Activated CD8-positive, alpha-beta memory T cell treated with anti-CD3 and anti-CD28 coated beads, Interleukin-2, amount 50 U/mL, for 48 hours (primary cell): ENCODE results near the gene DNAJC30.
A peak's percentile ranks its signal among the peaks of the same experiment; 100 is the strongest.
"Not testable (repeated sequence)": the region's sequence is repeated elsewhere in the genome, so short reads cannot be mapped to it uniquely, and the experiment has no call there.

Experiments
- DNase-seq: peaks from one replicate; pipeline ENCODE4 v3.0.0-alpha.2; 2020

Gene DNAJC30

GRCh38 chr7:73680501-73680900 lies 2.8 kb downstream of the DNAJC30 start:
- DNase-seq: no peak

GRCh38 chr7:73679709-73680108 lies 3.5 kb downstream of the DNAJC30 start:
- DNase-seq: no peak

DNA sequence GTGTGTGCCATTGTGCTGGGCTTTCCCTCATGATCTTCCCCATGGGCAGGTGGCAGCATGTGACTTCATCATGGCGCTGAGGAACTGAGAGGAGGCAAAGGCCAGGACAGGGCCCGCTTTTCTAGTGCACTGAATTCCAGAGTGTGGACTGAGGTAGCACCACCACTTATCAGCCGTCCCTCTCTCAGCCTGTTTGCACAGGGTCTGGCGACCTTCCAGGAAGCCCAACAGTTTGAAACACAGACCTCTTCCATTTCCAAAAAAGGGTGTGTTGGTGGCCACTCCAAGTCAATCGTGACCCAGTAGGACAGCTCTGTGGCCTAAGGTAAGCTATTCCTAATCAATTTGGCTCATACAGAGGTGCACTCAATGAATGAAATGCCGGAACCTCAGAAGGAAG lies 4.4 kb downstream of the DNAJC30 start:
- DNase-seq: no peak

GRCh38 chr7:73676062-73676461 lies 7.2 kb downstream of the DNAJC30 start:
- DNase-seq: not testable (repeated sequence)

DNA sequence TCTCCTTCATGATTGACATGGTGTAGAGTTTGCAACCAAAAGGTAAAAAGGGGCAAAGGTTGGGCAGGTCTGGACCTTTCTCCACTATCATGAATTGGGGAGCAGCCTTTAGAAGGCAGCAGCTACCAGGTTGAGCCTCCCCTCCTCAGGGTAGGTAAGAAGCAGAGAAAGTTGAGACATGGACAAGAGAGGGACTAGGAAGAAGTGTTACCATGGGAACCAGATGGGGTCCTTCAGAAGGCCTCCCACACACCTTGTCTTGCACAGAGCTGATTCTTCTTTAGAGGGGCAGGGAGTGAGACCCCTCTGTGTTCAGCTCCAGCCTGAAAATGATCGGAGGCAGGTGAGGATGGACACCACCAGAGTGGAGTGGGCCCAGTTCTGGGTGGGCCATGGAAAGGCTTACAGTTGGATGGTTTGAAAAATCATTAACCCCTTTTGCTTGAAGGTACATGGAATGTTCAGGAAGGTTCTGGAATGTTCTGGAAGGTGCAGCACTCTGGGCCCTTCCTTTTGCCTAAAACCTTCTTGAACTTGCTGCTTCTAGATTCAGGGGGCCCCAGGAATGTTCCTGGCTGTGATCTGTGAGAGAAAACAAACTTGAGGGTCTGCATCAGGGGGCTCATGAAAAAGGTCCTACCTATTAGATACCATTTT lies 8.7 kb downstream of the DNAJC30 start:
- DNase-seq: no peak

DNA sequence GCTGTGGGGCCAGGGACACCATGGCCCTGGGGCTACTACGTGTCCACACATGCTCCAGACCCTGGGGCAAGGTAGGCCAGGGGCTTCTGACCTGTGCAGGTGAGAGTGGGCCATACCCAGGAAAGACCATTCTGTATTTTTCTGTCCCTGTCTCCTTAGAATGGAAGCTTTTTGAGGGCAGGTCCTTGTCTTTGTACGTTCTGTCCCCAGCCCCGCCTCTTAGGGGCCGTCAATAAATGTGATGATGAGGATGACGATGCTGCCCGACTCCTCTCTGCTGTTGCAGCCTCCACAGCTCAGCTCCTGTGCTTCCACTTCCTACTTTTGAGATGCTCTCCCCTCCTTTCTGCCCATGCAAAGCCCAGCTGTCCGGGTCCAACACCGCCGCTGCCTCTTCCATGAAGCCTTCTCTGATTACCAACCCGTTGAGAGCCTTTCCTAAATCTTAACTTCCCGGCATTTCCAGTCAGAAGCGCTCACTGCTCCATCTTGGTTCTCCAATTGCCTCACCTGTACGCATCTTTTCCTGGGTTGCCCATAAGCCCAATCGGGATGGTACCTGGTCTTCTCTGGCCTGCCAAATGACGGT lies 11.3 kb downstream of the DNAJC30 start:
- no peak for DNase-seq

- no peak for DNase-seq
Observed at GRCh38 chr7:73671322-73671661, 12.0 kb downstream of the DNAJC30 start.

- DNase-seq: no peak
Observed at GRCh38 chr7:73669858-73670385, 13.3 kb downstream of the DNAJC30 start.

GRCh38 chr7:73669288-73669701 lies 14.0 kb downstream of the DNAJC30 start:
- no peak for DNase-seq

DNA sequence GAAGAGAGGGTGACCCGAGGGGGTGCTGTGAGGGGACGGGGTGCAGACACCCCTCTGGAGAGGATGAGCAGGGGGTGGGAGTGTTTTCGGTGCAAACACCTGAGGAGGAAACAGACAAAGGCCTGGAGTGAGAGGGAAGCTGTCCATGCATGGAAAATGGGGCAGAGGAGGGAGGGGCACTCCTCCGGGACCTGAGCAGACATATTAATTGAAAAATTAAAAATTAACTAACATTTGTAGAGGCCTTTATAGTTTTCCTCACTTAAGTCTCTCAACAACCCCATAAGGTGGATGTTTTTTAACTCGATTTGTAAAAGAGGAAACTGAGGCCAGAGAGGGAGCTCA lies 14.4 kb downstream of the DNAJC30 start:
- DNase-seq: no peak

DNA sequence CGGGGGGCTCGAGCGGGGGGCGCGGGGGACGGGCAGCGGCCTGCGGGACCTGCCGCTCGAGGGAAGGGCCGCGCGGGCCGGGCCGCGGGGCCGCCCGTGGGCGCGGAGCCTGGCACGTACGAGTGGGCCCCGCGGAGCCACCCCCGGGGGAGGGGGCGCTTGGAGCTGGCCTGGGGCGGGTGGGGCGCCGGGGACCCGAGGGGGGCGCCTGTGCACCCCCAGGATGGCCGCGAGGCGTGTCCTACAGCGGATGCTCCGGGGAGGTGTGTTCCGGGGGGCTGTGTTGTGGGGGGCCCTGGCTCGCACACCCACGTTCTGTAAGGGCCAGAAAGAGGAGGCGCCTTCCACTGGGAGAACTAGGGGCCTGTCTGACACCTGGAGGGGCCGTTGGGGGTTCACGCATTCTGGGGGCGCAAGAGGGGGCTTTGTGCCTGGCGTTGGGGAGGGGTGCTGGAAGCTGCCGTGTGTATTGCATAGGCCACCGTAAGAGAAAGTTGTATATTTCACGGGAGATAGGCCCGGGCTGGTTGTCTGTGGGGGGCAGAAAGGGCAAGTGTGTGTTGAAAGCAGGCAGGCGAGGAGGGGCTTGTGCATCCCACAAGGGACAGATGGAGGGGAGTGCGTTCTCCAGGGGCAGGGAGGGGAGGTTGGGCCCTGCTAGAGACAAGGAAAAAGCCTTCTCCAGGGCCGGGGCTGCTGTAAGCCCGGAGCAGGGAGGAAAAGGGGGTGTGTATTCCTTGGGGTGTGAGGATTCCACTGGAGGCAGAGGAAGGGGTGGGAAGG lies 15.0 kb downstream of the DNAJC30 start:
- no peak for DNase-seq

- DNase-seq: peak; percentile 100
Observed at GRCh38 chr7:73667344-73668102, 15.7 kb downstream of the DNAJC30 start, which contains the start of gene VPS37D. Gene VPS37D (plus strand): TSS chr7:73667831. CDS start chr7:73667959, 128 bp downstream.

- no peak for DNase-seq
Observed at GRCh38 chr7:73663033-73663432, 20.2 kb downstream of the DNAJC30 start.

DNA sequence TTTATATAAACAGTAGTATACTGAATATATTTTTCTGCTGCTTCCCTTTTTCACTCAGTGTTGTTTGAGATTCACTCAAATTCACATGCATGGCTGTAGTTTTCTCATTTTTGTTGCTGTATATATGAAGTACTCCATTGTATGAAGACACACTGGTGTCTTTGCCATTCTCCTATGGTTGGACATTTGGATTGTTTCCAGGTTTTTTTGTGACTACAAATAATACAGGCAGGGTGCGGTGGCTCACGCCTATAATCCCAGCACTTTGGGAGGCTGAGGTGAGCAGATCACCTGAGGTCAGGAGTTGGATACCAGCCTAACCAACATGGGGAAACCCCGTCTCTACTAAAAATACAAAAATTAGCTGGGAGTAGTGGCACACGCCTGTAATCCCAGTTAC lies 22.7 kb downstream of the DNAJC30 start:
- DNase-seq: not testable (repeated sequence)

DNA sequence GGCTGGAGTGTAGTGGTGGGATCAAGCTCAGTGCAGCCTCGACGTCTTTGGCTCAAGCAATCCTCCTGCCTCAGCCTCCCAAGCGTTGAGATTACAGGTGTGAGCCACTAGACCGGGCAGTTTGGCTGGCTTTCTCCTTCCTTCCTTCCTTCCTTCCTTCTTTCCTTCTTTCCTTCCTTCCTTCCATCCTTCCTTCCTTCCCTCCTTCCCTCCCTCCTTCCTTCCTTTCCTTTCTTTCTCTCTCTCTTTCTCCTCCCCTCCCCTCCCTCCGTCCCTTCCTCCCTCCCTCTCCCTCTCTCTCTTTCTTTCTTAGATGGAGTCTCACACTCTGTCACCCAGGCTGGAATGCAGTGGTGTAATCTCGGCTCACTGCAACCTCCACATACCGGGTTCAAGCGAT lies 23.3 kb downstream of the DNAJC30 start:
- DNase-seq: no peak

DNA sequence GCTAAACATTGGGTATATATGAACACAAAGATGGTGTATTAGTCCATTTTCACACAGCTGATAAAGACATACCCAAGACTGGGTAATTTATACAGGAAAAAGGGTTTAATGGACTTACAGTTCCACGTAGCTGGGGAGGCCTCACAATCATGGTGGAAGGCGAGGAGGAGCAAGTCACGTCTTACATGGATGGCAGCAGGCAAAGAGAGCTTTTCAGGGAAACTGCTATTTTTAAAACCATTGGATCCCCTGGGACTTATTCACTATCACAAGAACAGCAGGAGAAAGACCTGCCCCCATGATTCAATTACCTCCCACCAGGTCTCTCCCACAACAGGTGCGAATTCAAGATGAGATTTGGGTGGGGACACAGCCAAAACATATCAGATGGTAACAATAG lies 27.9 kb downstream of the DNAJC30 start:
- not testable (repeated sequence) for DNase-seq

DNA sequence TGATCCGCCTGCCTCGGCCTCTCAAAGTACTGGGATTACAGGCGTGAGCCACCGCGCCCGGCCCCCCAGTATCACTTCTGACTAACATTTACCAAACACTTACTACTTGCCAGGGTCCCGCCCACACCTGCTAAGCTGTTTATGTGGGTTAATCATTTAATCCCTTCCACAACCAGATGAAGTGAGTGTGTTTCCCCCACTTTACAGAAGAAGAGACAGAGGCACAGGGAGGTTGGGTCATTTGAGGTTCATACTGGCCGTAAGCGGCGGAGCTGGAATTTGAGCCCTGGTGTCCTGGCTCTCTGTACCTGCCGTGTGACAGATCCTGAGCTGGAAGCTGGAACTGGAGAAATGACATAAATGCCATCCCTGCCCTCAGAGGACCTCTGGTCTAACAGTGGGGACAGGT lies 30.7 kb downstream of the DNAJC30 start:
- no peak for DNase-seq

- no peak for DNase-seq
Observed at GRCh38 chr7:73650524-73650923, 32.7 kb downstream of the DNAJC30 start.

DNA sequence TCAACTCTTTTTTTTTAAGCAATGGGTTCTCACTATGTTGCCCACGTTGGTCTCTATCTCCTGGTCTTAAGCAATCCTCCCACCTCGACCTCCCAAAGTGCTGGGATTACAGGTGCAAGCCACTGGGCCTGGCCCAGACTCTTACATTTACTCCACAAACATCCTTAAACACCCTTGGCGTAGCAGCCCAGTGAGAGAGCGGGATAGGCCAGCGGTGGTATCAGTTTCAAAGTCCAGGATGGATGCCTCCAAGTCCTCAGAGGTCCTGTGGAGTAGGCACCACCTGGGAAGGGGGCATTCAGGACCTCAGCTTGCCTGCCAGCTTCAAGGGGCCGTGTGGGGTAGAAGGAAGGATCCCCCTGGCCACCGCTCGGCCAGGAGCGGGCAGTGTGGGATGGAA lies 33.7 kb downstream of the DNAJC30 start:
- no peak for DNase-seq

DNA sequence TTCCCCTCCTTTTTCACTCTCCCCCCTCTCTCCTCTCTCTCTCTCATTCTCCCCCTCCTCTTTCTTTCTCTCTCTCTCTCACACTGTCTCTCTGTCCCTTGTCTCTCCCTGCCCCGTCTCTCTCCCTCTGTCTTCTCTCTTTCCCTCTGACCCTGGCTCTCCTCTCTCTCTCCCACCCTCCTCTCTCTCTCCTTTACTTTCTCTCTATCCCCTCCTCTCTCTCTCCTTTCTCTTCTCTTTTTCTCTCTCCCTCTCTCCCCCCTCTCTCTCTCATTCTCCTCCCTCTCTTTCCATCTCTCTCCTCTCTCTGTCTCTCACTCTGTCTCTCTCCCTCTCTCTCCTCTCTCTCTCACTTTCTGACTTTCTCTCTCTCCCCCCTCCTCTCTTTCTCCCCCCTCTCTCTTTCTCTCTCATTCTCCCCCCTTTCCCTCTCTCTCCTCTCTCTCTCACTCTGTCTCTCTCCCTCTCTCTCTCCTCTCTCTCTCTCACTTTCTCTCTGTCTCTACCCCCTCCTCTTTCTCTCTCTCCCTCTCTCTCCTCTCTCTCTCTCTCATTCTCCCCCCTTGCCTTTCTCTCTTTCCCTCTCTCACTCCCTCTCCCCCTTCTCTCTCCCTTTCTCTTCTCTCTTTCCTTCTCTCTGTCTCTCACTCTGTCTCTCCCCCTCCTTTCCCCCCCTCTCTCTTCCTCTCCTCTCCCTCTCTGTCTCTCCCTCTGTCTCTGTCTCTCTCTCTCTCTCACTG lies 34.5 kb downstream of the DNAJC30 start:
- no peak for DNase-seq

DNA sequence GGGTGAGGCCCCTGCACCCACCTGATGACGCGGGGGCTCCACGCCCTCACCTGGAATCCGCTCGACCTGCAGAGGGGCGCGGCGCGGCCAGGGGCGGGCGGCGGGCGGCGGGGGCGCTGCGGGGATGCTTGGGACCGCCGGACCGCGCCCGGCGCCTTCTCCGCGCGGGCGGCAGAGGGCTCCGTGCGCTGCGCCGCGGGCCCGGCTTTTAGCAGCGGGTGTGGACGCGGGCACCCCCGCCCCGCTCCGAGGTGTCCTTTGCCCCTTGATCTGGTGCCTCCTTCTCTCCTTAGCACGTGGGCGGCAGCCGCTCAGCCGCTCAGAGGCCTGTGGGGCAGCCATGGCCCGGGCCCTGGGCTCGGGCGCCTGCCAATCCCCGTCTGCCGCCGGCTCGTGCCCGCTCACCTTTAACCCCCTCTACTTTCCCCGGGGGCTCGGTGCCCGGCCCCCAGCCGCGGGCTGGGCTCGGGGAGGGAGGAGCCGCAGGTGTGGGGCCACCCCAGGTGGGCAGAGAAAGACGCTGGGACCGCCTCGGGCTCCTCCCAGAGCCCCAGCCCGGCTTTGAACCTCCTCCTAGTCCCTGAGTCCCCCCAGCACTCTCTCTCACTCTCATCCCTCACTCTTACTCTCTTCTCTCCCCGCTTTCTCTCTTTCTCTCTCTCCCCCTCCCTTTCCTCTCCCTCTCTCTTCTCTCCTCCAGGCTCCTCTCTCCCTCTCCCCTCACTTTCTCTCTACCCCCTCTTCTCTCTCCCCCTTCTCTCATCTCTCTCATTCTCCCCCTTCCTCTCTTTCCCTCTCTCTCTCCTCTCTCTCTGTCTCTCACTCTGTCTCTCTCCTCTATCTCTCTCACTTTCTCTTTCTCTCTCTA lies 35.3 kb downstream of the DNAJC30 start:
- peak; percentile 69 for DNase-seq
